ENCODE measurements around the gene TUBGCP6. TPM values are rescaled to one million over a fixed set of nuclear protein-coding genes. Genes with fewer than 3 reads are reported as not detected.

The TUBGCP6 gene, protein sequence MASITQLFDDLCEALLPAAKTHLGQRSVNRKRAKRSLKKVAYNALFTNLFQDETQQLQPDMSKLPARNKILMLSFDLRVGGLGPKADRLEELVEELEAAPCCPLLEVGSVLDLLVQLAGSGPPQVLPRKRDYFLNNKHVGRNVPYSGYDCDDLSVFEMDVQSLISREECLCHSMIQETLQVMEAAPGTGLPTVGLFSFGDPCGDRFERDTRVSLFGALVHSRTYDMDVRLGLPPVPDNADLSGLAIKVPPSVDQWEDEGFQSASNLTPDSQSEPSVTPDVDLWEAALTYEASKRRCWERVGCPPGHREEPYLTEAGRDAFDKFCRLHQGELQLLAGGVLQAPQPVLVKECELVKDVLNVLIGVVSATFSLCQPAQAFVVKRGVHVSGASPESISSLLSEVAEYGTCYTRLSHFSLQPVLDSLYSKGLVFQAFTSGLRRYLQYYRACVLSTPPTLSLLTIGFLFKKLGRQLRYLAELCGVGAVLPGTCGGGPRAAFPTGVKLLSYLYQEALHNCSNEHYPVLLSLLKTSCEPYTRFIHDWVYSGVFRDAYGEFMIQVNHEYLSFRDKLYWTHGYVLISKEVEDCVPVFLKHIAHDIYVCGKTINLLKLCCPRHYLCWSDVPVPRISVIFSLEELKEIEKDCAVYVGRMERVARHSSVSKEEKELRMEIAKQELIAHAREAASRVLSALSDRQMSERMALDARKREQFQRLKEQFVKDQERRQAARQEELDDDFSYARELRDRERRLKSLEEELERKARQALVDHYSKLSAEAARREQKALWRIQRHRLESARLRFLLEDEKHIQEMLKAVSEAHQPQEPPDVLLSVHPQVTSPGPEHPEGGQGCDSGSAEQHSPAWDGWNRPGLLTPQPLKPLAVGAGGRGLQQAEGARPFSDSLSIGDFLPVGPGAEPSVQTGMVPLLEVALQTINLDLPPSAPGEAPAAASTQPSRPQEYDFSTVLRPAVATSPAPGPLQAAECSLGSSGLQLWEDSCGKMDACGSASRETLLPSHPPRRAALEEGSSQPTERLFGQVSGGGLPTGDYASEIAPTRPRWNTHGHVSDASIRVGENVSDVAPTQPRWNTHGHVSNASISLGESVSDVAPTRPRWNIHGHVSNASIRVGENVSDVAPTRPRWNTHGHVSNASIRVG (N-terminal part only)
- total RNA-seq, result 137 and 139 TPM in 2 replicates
- 66.3 TPM for total RNA-seq (2013)
- 174 and 178 TPM in 2 replicates for polyA plus RNA-seq
- polyA minus RNA-seq, result 88.1 and 127 TPM in 2 replicates

DNA sequence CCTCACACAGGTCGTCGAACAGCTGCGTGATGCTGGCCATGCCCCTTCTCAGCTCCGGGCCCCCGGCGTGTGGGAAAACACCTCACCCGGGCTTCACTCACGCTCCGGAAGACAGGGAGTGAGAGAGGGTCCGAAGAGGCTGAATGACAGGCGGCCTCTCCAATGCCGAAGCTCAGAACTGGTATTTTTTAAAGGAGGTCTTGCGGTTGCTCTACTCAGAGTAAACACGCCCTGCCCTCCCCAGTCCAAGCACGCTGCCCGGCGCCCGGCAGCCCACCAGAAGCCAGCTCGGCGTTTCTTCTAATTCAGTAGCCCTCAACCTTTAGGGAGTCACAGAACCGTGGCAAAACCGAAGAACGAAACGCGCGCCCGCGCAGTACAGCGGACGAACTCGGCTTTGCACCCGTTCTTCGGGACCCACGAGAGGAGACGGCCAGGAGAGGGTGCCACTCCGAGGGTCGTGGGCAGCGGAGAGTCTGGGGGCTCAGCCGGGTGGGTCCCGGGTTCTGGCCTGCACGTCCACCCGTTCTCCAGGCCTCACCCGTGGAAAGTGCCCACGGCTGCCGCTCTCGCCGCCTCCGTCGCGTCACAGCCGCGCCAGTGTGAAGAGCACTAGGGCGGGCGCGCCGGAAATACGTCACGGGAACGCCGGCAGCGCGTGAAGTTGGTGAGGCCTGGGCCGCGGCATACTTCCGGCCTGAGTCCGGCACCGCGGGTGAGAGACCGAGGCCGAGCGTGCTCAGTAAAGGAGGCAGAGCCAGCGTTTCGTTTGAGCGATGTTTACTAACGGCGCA lies at the start of gene TUBGCP6:
Gene TUBGCP6 (minus strand): TSS at position 604 of the 794 bp plus-strand sequence. CDS start 564 bp downstream, at position 40.
- Mint-ChIP-seq H3K27ac (peak within 1 kb of the TSS; percentile 99), H3K4me3 (peak within 1 kb of the TSS; percentile 96), H3K27me3 (no peaks in the 10 kb centered on the region), H3K4me1 (peaks cover 40% of the 10 kb centered on the region), H3K9me3 (ENCODE audit: insufficient read depth) (no peaks in the 10 kb centered on the region)
- Histone ChIP-seq H3K27ac (ENCODE audit: low read length in 2 of 2) (peak within 1 kb of the TSS; percentile 91 to 96), H3K4me1 (ENCODE audit: control insufficient read depth in 2 of 2, insufficient read depth in 2 of 2, low read length in 2 of 2) (peaks cover 33 to 66% of the 10 kb centered on the region in 2 donors), H2AFZ (ENCODE audit: insufficient read depth, low read depth, low read length, poor library complexity, severe bottlenecking) (peak within 1 kb of the TSS; percentile 85), H3K36me3 (replicated peaks in 1 of 2; ENCODE audit: control extremely low read depth in 1 of 2, control insufficient read depth in 1 of 2, extremely low read depth in 1 of 2, insufficient read depth in 2 of 2, low read length in 1 of 2) (peaks cover 0 to 36% of the 10 kb centered on the region in 2 experiments), H3K9ac (ENCODE audit: low read length) (peak within 1 kb of the TSS; percentile 88), H3K4me2 (replicated peaks; ENCODE audit: low read depth, low read length, poor library complexity, severe bottlenecking) (peak within 1 kb of the TSS; percentile 93), H3K4me3 (ENCODE audit: control extremely low read depth in 1 of 5, extremely low read depth in 1 of 5, insufficient read depth in 1 of 5, low read depth in 2 of 5, low read length in 4 of 5) (peak within 1 kb of the TSS; percentile 65 to 99 (median 90)), H3K9me3 (ENCODE audit: control extremely low read depth in 1 of 3, control insufficient read depth in 2 of 3, insufficient read depth in 1 of 3, low read length in 2 of 3) (no peaks in the 10 kb centered on the region), H3K27me3 (replicated peaks in 1 of 4; ENCODE audit: control extremely low read depth in 1 of 4, control insufficient read depth in 3 of 4, insufficient read depth in 4 of 4, low read length in 3 of 4) (no peaks in the 10 kb centered on the region), H3K79me2 (ENCODE audit: control insufficient read depth, insufficient read depth, low read length) (peaks cover 80% of the 10 kb centered on the region), H4K20me1 (ENCODE audit: control insufficient read depth, insufficient read depth, low read length, poor library complexity, severe bottlenecking) (peaks cover 74% of the 10 kb centered on the region)
- under 1% methylated on average over 76 of the region's 76 CpGs for WGBS (ENCODE audit: insufficient coverage)
- peak; percentile 81 for ATAC-seq (ENCODE audit: low read depth)
- intact Hi-C loops (cut with micrococcal nuclease), result loop anchor here (1.0 to 2.0 kb wide), 7 partner anchors 8 to 376 kb away; partner anchors contain the start of genes MAPK11 and SCO2
- peak; percentile 96 for DNase-seq
- CTCF ChIA-PET, result interaction anchor here (0.8 to 2.9 kb wide), 10 partner anchors 23 to 477 kb away, joined by 3 to 16 read pairs (median 4); partner anchors contain the start of genes LMF2, NCAPH2 and SCO2
- TF ChIP-seq EZH2 (IDR thresholded peaks at IDR 0.05; ENCODE audit: borderline replicate concordance, insufficient read depth, low read depth, low read length, poor library complexity, severe bottlenecking), result no peak
- TF ChIP-seq, protein P1, sequence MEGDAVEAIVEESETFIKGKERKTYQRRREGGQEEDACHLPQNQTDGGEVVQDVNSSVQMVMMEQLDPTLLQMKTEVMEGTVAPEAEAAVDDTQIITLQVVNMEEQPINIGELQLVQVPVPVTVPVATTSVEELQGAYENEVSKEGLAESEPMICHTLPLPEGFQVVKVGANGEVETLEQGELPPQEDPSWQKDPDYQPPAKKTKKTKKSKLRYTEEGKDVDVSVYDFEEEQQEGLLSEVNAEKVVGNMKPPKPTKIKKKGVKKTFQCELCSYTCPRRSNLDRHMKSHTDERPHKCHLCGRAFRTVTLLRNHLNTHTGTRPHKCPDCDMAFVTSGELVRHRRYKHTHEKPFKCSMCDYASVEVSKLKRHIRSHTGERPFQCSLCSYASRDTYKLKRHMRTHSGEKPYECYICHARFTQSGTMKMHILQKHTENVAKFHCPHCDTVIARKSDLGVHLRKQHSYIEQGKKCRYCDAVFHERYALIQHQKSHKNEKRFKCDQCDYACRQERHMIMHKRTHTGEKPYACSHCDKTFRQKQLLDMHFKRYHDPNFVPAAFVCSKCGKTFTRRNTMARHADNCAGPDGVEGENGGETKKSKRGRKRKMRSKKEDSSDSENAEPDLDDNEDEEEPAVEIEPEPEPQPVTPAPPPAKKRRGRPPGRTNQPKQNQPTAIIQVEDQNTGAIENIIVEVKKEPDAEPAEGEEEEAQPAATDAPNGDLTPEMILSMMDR (IDR thresholded peaks at IDR 0.05), result no peak
- POLR2A ChIA-PET, result interaction anchor here (0.7 to 1.7 kb wide), 6 partner anchors 54 to 377 kb away, joined by 3 to 9 read pairs (median 4); no protein-coding TSS in a partner anchor

Measured in B cell (primary cell).